Bronchial epithelial cell (primary cell): ENCODE measurements around the gene CC2D1A. TPM values are rescaled to one million over a fixed set of nuclear protein-coding genes. Genes with fewer than 3 reads are reported as not detected.
"Not testable (repeated sequence)": the region's sequence is repeated elsewhere in the genome, so short reads cannot be mapped to it uniquely, and the experiment has no call there.

Experiments
- DNase-seq: peaks from one replicate; pipeline ENCODE4 v3.0.0-alpha.2; 2010; ENCODE audit warnings: low read depth
- FAIRE-seq: peaks from 2 replicates; lab custom pipeline; 2011; peaks lifted over from hg19 to GRCh38; lab: Jason Lieb, UNC
- H3K27me3 ChIP-seq: 2 replicates; pipeline ENCODE4 v1.5.1; 2011; ENCODE audit warnings: low read length; ENCODE audit not compliant: control insufficient read depth, insufficient read depth
- H3K36me3 ChIP-seq: 2 replicates; pipeline ENCODE4 v1.5.1; 2011; ENCODE audit warnings: low read length; ENCODE audit not compliant: control insufficient read depth, insufficient read depth
- H3K4me3 ChIP-seq: 2 replicates; pipeline ENCODE4 v1.5.1; 2011; ENCODE audit warnings: mild to moderate bottlenecking, low read depth, low read length, control low read depth
- CTCF ChIP-seq: IDR thresholded peaks from 2 replicates; pipeline ENCODE4 v1.5.1; 2011; ENCODE audit warnings: mild to moderate bottlenecking, moderate library complexity, low read length, control low read depth, inconsistent platforms; ENCODE audit not compliant: insufficient read depth, severe bottlenecking
- total RNA-seq: library from RNA; depleted of rRNA; stranded (reverse); fragments of >200 nt; gene quantifications from 2 replicates; pipeline ENCODE4 v1.2.1, GENCODE V29; 2014

The CC2D1A gene
- total RNA-seq, 1 donor from 2014 or later, result 6.8 TPM

DNA sequence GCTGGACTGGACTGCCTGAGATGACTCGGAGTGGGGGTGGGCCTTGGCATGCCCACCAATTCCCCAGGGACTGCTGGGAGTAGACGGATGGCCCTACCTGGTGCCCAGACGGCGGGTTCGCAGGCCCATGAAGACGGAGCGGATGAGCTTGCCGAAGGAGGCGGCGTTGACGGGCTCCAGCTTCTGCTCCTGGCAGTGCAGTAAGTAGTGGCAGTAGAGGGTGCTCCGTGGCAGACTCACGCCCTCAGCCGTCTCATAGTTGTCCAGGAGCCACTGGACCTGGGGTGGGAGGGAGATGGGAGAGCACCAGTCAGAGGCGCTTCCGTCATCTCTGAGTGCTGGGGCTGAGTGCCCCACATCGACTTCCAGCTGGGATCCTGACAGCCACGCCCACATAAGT lies 63.9 kb downstream of the CC2D1A start:
- no peak for FAIRE-seq
- Histone ChIP-seq H3K36me3 (peaks cover 4% of the 10 kb centered on the region), H3K27me3 (no peaks in the 10 kb centered on the region), H3K4me3 (no peak overlapping the region)
- DNase-seq, result no peak
- no peak for TF ChIP-seq CTCF

DNA sequence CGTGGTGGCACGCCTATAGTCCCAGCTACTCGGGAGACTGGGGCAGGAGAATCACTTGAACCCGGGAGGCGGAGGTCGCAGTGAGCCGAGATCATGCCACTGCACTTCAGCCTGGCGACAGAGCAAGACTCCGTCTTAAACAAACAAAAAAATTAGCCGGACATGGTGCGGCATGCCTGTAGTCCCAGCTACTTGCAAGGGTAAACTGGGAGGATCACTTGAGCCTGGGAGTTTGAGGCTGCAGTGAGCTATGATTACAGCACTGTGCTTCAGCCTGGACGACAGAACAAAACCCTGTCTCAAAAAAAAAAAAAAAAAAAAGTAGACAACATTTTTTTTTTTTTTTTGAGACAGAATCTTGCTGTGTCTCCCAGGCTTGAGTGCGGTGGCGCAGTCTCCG lies 65.9 kb downstream of the CC2D1A start:
- H3K27me3 ChIP-seq, H3K4me3 ChIP-seq, FAIRE-seq, H3K36me3 ChIP-seq: not testable (repeated sequence)
- peak; percentile 20 for DNase-seq

GRCh38 chr19:13972368-13973155 lies 66.6 kb downstream of the CC2D1A start:
- TF ChIP-seq CTCF, result no peak
- DNase-seq (no peak), FAIRE-seq (no peak)
- Histone ChIP-seq H3K27me3 (no peaks in the 10 kb centered on the region), H3K36me3 (peaks cover 2% of the 10 kb centered on the region), H3K4me3 (no peak overlapping the region)

- H3K4me3 ChIP-seq, FAIRE-seq, H3K27me3 ChIP-seq, H3K36me3 ChIP-seq, DNase-seq: not testable (repeated sequence)
Measured at GRCh38 chr19:13973479-13973878, 67.5 kb downstream of the CC2D1A start.

DNA sequence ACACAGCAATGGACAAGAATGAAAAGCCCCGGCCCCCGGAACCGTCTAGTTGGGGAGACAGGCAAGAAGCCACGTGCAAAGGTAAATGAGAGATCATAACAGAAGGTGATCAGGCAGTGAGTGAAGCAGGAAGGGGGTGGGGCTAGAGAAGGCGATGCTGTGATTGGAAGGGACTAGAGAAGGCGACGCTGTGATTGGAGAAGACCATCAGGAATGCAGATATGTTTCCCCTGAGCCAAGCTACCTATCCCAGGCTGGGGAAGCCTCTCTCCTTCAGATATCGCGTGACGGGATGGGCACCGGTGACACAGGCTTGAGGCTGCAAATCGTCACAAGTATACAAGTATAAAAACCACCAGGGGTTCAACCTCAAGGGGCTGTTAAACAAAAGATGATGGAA lies 68.1 kb downstream of the CC2D1A start:
- H3K27me3 ChIP-seq, result no peaks in the 10 kb centered on the region
- FAIRE-seq, result peak; percentile 99
- peak; percentile 93 for DNase-seq
- no peak for TF ChIP-seq CTCF
- H3K4me3 ChIP-seq, result no peak overlapping the region
- peaks cover 2% of the 10 kb centered on the region for H3K36me3 ChIP-seq

DNA sequence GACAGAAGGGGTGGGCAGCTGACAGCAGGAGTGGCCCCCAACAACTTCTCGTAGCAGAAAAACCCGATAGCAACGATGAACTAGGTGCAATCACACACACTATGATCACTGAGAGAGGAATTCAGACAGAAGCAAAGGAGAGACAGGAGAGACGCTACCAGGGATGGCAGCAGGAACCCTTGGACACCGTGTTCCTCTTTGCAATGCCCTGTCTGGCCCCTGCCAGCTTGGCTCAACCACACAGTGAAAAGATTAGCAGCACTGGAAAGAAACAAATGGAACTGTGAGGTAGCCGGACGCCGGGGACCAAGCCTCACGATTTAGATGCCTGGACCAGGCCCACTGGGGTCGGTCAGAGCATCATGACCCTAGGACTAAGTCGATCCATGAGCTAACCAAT lies 69.9 kb downstream of the CC2D1A start:
- Histone ChIP-seq H3K4me3 (no peak overlapping the region), H3K27me3 (no peaks in the 10 kb centered on the region), H3K36me3 (peaks cover 3% of the 10 kb centered on the region)
- DNase-seq (no peak), FAIRE-seq (peak; percentile 86)
- TF ChIP-seq CTCF, result no peak

DNA sequence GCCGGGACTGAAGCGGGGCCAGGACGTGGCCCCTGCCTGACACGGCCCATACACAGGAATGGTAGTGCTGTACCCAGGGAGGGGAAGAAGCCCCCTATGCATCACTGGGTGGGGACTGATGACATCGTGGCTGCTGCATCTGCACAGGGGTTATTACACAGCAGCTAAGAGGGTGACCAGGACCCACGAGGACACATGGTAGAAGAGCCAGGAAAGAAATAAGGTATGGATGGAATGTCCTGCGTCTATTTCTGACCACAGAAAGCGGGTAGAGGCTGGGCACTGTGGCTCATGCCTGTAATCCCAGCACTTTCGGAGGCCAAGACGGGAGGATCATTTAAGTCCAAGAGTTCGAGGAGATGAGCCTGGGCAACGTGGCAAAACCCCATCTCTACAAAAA lies 70.4 kb downstream of the CC2D1A start:
- no peak for FAIRE-seq
- peaks cover 4% of the 10 kb centered on the region for H3K36me3 ChIP-seq

More for the DNA sequence above, 70.4 kb downstream of the CC2D1A start:
- Histone ChIP-seq H3K27me3 (no peaks in the 10 kb centered on the region), H3K4me3 (no peak overlapping the region)
- DNase-seq, result no peak
- TF ChIP-seq CTCF, result no peak
